DND-41 (cell line): Measurements from ENCODE around the gene WASL.
A peak's percentile ranks its signal among the peaks of the same experiment; 100 is the strongest.

Source experiments
- ATAC-seq: fragments of 200-7000 bp; cut with Tn5 transposase; 3 replicates; pipeline ENCODE4 v1.9.1; 2021; ENCODE audit warnings: low read depth; ENCODE audit not compliant: insufficient read depth
- DNase-seq: peaks from one replicate; pipeline ENCODE4 v3.0.0-alpha.2; 2020
- H2AFZ ChIP-seq: 2 replicates; pipeline ENCODE4 v1.6.0; 2012; ENCODE audit warnings: low read depth, low read length
- H3K27ac ChIP-seq: 2 replicates; pipeline ENCODE4 v1.5.1; 2012; ENCODE audit warnings: low read length, inconsistent platforms
- H3K27me3 ChIP-seq: fragments of 200-600 bp; sonication (generic); 2 replicates; pipeline ENCODE4 v1.6.0; 2012; ENCODE audit warnings: low read length, mild to moderate bottlenecking, inconsistent platforms; ENCODE audit not compliant: insufficient read depth, poor library complexity
- H3K36me3 ChIP-seq: 2 replicates; pipeline ENCODE4 v1.5.1; 2012; ENCODE audit warnings: low read length, inconsistent platforms; ENCODE audit not compliant: insufficient read depth
- H3K4me1 ChIP-seq: 2 replicates; pipeline ENCODE4 v1.5.1; 2012; ENCODE audit warnings: mild to moderate bottlenecking, low read length; ENCODE audit not compliant: insufficient read depth
- H3K4me2 ChIP-seq: 2 replicates; pipeline ENCODE4 v1.6.0; 2012; ENCODE audit warnings: mild to moderate bottlenecking, moderate library complexity, low read length, inconsistent platforms; ENCODE audit not compliant: insufficient read depth
- H3K4me3 ChIP-seq, 2 experiments: fragments of 200-600 bp in 1 of 2; shearing (Covaris generic) in 1 of 2; 2 replicates each; pipeline ENCODE4 v1.5.1; 2012 to 2016; ENCODE audit warnings: inconsistent platforms in 2 of 2, low read length in 2 of 2, mild to moderate bottlenecking in 2 of 2, low read depth in 1 of 2, moderate library complexity in 1 of 2
- H3K79me2 ChIP-seq: 2 replicates; pipeline ENCODE4 v1.6.0; 2012; ENCODE audit warnings: low read length, inconsistent platforms; ENCODE audit not compliant: insufficient read depth
- H3K9ac ChIP-seq: 2 replicates; pipeline ENCODE4 v1.6.0; 2012; ENCODE audit warnings: low read depth, mild to moderate bottlenecking, inconsistent platforms, low read length, moderate library complexity
- H3K9me3 ChIP-seq: 2 replicates; pipeline ENCODE4 v1.5.1; 2012; ENCODE audit warnings: low read length, moderate library complexity, mild to moderate bottlenecking, inconsistent platforms; ENCODE audit not compliant: insufficient read depth, severe bottlenecking
- H4K20me1 ChIP-seq: 2 replicates; pipeline ENCODE4 v1.6.0; 2012; ENCODE audit warnings: low read length; ENCODE audit not compliant: insufficient read depth
- EZH2 ChIP-seq: IDR thresholded peaks from 3 replicates; pipeline ENCODE4 v1.6.1; 2012; ENCODE audit warnings: borderline replicate concordance, low read depth, mild to moderate bottlenecking, moderate library complexity, low read length, inconsistent platforms; ENCODE audit not compliant: severe bottlenecking
- TF ChIP-seq, protein P1 (sequence below): IDR thresholded peaks from 2 replicates; pipeline ENCODE4 v1.5.1; 2012; ENCODE audit warnings: borderline replicate concordance, low read length, moderate library complexity, mild to moderate bottlenecking; ENCODE audit not compliant: poor library complexity, severe bottlenecking; ENCODE audit errors: extremely low read depth

WASL gene

GRCh38 chr7:123774496-123774895, 25.7 kb upstream of the WASL start:
- no peaks in the 10 kb centered on the region for H3K9me3 ChIP-seq
- DNase-seq (no peak), ATAC-seq (no peak)
- H4K20me1 ChIP-seq: no peaks in the 10 kb centered on the region
- no peaks in the 10 kb centered on the region for H3K27me3 ChIP-seq
- H3K36me3 ChIP-seq: no peaks in the 10 kb centered on the region
- no peaks in the 10 kb centered on the region for H3K79me2 ChIP-seq
- H3K4me1 ChIP-seq: peaks cover 16% of the 10 kb centered on the region
- H3K9ac ChIP-seq: no peak overlapping the region
- no peak overlapping the region for H2AFZ ChIP-seq
- no peak overlapping the region for H3K27ac ChIP-seq
- H3K4me3 ChIP-seq: no peak overlapping the region
- TF ChIP-seq, protein P1, sequence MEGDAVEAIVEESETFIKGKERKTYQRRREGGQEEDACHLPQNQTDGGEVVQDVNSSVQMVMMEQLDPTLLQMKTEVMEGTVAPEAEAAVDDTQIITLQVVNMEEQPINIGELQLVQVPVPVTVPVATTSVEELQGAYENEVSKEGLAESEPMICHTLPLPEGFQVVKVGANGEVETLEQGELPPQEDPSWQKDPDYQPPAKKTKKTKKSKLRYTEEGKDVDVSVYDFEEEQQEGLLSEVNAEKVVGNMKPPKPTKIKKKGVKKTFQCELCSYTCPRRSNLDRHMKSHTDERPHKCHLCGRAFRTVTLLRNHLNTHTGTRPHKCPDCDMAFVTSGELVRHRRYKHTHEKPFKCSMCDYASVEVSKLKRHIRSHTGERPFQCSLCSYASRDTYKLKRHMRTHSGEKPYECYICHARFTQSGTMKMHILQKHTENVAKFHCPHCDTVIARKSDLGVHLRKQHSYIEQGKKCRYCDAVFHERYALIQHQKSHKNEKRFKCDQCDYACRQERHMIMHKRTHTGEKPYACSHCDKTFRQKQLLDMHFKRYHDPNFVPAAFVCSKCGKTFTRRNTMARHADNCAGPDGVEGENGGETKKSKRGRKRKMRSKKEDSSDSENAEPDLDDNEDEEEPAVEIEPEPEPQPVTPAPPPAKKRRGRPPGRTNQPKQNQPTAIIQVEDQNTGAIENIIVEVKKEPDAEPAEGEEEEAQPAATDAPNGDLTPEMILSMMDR: no peak
- no peak for TF ChIP-seq EZH2
- H3K4me2 ChIP-seq: no peak overlapping the region

DNA sequence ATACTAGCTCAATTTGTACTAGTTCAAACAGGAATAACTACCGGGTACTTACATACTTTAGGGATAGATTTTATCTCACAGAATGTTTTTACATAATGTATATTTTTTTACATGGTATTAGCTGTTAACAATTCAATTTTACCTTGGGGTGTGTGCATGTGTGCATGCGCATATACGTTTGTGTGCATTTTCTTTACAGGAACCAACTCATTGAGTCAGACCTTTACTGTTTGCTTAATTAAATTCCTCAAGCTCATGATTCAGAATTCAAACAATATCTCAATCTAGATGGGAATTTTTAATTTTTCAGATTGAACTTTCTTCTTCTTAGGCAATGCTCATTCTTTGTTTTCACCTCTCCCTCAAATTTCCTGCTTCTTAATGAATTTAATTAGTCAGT, 24.7 kb upstream of the WASL start:
- Histone ChIP-seq H3K79me2 (no peaks in the 10 kb centered on the region), H3K4me2 (no peak overlapping the region), H3K27me3 (no peaks in the 10 kb centered on the region), H4K20me1 (no peaks in the 10 kb centered on the region), H3K27ac (no peak overlapping the region), H3K36me3 (no peaks in the 10 kb centered on the region), H3K9ac (no peak overlapping the region), H3K4me3 (no peak overlapping the region), H3K9me3 (no peaks in the 10 kb centered on the region), H2AFZ (no peak overlapping the region), H3K4me1 (peaks cover 16% of the 10 kb centered on the region)
- DNase-seq (no peak), ATAC-seq (no peak)
- TF ChIP-seq, protein P1: no peak

- H2AFZ ChIP-seq: no peak overlapping the region
- H3K27me3 ChIP-seq: no peaks in the 10 kb centered on the region
- H3K4me2 ChIP-seq: no peak overlapping the region
- no peaks in the 10 kb centered on the region for H3K79me2 ChIP-seq
- no peaks in the 10 kb centered on the region for H3K9me3 ChIP-seq
- peaks cover 16% of the 10 kb centered on the region for H3K4me1 ChIP-seq
- H3K27ac ChIP-seq: no peak overlapping the region
- no peak overlapping the region for H3K9ac ChIP-seq
- no peak for TF ChIP-seq EZH2
- TF ChIP-seq, protein P1: no peak
- H3K36me3 ChIP-seq: no peaks in the 10 kb centered on the region
- ATAC-seq (peak; percentile 90), DNase-seq (peak; percentile 52)
- no peaks in the 10 kb centered on the region for H4K20me1 ChIP-seq
- no peak overlapping the region for H3K4me3 ChIP-seq
Measured at GRCh38 chr7:123772652-123773051, 23.8 kb upstream of the WASL start.

GRCh38 chr7:123771846-123772245, 23.0 kb upstream of the WASL start:
- Histone ChIP-seq H3K27ac (no peak overlapping the region), H3K4me3 (no peak overlapping the region), H3K9ac (no peak overlapping the region), H3K79me2 (no peaks in the 10 kb centered on the region), H3K9me3 (no peaks in the 10 kb centered on the region), H3K4me2 (no peak overlapping the region), H4K20me1 (no peaks in the 10 kb centered on the region), H2AFZ (no peak overlapping the region), H3K36me3 (no peaks in the 10 kb centered on the region), H3K4me1 (peaks cover 16% of the 10 kb centered on the region), H3K27me3 (no peaks in the 10 kb centered on the region)
- DNase-seq (no peak), ATAC-seq (no peak)
- TF ChIP-seq EZH2: no peak
- TF ChIP-seq, protein P1: no peak
